HCT116 (cell line): Measurements from ENCODE around the gene CCR6. TPM values are rescaled to one million over a fixed set of nuclear protein-coding genes. Genes with fewer than 3 reads are reported as not detected.

ENCODE experiments used
- ATAC-seq: fragments of 200-7000 bp; cut with Tn5 transposase; 2 replicates; pipeline ENCODE4 v1.9.1; 2020; ENCODE audit warnings: mild to moderate bottlenecking, moderate library complexity
- BruUV-seq: library from RNA; stranded (reverse); fragments of 400-500 nt; replicated peaks from 2 replicates; lab custom pipeline; 2021; lab: Mats Ljungman, UMichigan
- CTCF ChIA-PET: fragments of 300-600 bp; sonication (Branson Sonifier 250); formaldehyde crosslinking; loops from one replicate; lab custom pipeline; 2021; ENCODE audit warnings: antibody characterized with exemption; lab: Charles Lee
- POLR2A ChIA-PET: fragments of 300-600, 350-600 bp; sonication (Branson Sonifier 250); formaldehyde crosslinking; loops from one replicate; lab custom pipeline; 2021; ENCODE audit warnings: antibody characterized with exemption; lab: Charles Lee
- RAD21 ChIA-PET, 2 experiments: fragments of 300-600 bp; sonication (Branson Sonifier 250); formaldehyde crosslinking; loops; one replicate each; lab custom pipeline; 2023; ENCODE audit warnings: low total read pairs in 2 of 2; ENCODE audit not compliant: uncharacterized antibody in 2 of 2, unreplicated experiment in 2 of 2, low non-redundant PET in 1 of 2; lab: Charles Lee
- DNase-seq: peaks from one replicate; pipeline ENCODE4 v3.0.0-alpha.2; 2010; ENCODE audit warnings: low read depth, low spot score
- H2AFZ ChIP-seq: fragments of 200-600 bp; shearing (Covaris generic), sonication (generic); 2 replicates; pipeline ENCODE4 v1.6.1; 2017; ENCODE audit warnings: low read depth, mixed run types, mixed read lengths, antibody characterized with exemption, low read length; ENCODE audit not compliant: poor library complexity, severe bottlenecking
- H3K27ac ChIP-seq: 2 replicates; pipeline ENCODE4 v1.5.1; 2012; ENCODE audit warnings: low read depth, low read length
- H3K27me3 ChIP-seq: fragments of 200-600 bp; sonication (generic); 2 replicates; pipeline ENCODE4 v1.6.1; 2016; ENCODE audit warnings: mixed run types, low read length, mixed read lengths; ENCODE audit not compliant: insufficient read depth
- H3K36me3 ChIP-seq, 2 experiments: fragments of 200-500 bp in 1 of 2; fragments of 200-600 bp in 1 of 2; sonication (Bioruptor generic) in 1 of 2; sonication (generic) in 1 of 2; 2 replicates each; pipeline versions ENCODE4 v1.5.1 to v1.6.1; 2014 to 2016; ENCODE audit warnings: low read length in 2 of 2, inconsistent platforms in 1 of 2, mixed read lengths in 1 of 2, mixed run types in 1 of 2; ENCODE audit not compliant: insufficient read depth in 2 of 2, control insufficient read depth in 1 of 2
- H3K4me1 ChIP-seq, 2 experiments: fragments of 200-600 bp in 1 of 2; sonication (generic) in 1 of 2; 2 replicates each; pipeline versions ENCODE4 v1.5.1 to v1.6.1; 2012 to 2017; ENCODE audit warnings: low read length in 2 of 2, inconsistent platforms in 1 of 2, mild to moderate bottlenecking in 1 of 2, mixed read lengths in 1 of 2, mixed run types in 1 of 2, moderate library complexity in 1 of 2; ENCODE audit not compliant: insufficient read depth in 2 of 2, control insufficient read depth in 1 of 2
- H3K4me2 ChIP-seq: fragments of 200-600 bp; sonication (generic); 2 replicates; pipeline ENCODE4 v1.6.1; 2017; ENCODE audit warnings: mixed run types, low read length, mixed read lengths
- H3K4me3 ChIP-seq, 2 experiments: fragments of 200-600 bp in 1 of 2; sonication (generic) in 1 of 2; replicated peaks in 1 of 2; 2 replicates each; pipeline ENCODE4 v1.5.1; 2011 to 2016; ENCODE audit warnings: low read length in 2 of 2, control low read depth in 1 of 2, low read depth in 1 of 2, mild to moderate bottlenecking in 1 of 2, mixed read lengths in 1 of 2, mixed run types in 1 of 2
- H3K79me2 ChIP-seq: fragments of 200-600 bp; sonication (generic); 2 replicates; pipeline ENCODE4 v1.6.1; 2017; ENCODE audit warnings: mild to moderate bottlenecking, mixed run types, low read length, moderate library complexity, mixed read lengths; ENCODE audit not compliant: insufficient read depth
- H3K9ac ChIP-seq: fragments of 200-600 bp; sonication (generic); 2 replicates; pipeline ENCODE4 v1.6.1; 2016; ENCODE audit warnings: low read length, mixed read lengths
- H3K9me2 ChIP-seq: fragments of 200-600 bp; sonication (generic), shearing (Covaris generic); 2 replicates; pipeline ENCODE4 v1.6.1; 2017; ENCODE audit warnings: mixed run types, mild to moderate bottlenecking, moderate library complexity; ENCODE audit not compliant: insufficient read depth
- H3K9me3 ChIP-seq, 2 experiments: fragments of 200-500 bp in 1 of 2; fragments of 200-600 bp in 1 of 2; sonication (Bioruptor generic) in 1 of 2; sonication (generic) in 1 of 2; 2 replicates each; pipeline ENCODE4 v1.6.1; 2014 to 2017; ENCODE audit warnings: low read length in 2 of 2, mixed read lengths in 2 of 2, inconsistent platforms in 1 of 2, low read depth in 1 of 2, mild to moderate bottlenecking in 1 of 2, mixed run types in 1 of 2, moderate library complexity in 1 of 2; ENCODE audit not compliant: control insufficient read depth in 1 of 2, insufficient read depth in 1 of 2
- H4K20me1 ChIP-seq: fragments of 200-600 bp; sonication (generic), shearing (Covaris generic); 2 replicates; pipeline ENCODE4 v1.6.1; 2017; ENCODE audit warnings: mixed run types, mild to moderate bottlenecking, moderate library complexity; ENCODE audit not compliant: insufficient read depth
- ELF1 ChIP-seq: IDR thresholded peaks from 2 replicates; pipeline ENCODE4 v1.6.1; 2012; ENCODE audit warnings: low read depth, borderline replicate concordance
- EZH2 ChIP-seq: fragments of 200-600 bp; sonication (generic); IDR thresholded peaks from 2 replicates; pipeline ENCODE4 v1.6.1; 2017; ENCODE audit warnings: antibody characterized with exemption, mixed run types
- EZH2phosphoT487 ChIP-seq: fragments of 200-600 bp; IDR thresholded peaks from 2 replicates; pipeline ENCODE4 v1.6.1; 2018; ENCODE audit warnings: antibody characterized with exemption, borderline replicate concordance
- FOSL1 ChIP-seq: IDR thresholded peaks from 2 replicates; pipeline ENCODE4 v1.6.1; 2012; ENCODE audit warnings: low read depth
- SP1 ChIP-seq: IDR thresholded peaks from 2 replicates; pipeline ENCODE4 v1.6.1; 2012; ENCODE audit warnings: low read depth
- YY1 ChIP-seq: IDR thresholded peaks from 2 replicates; pipeline ENCODE4 v1.6.1; 2011; ENCODE audit warnings: low read length, low read depth, moderate library complexity, mild to moderate bottlenecking; ENCODE audit not compliant: insufficient replicate concordance; ENCODE audit errors: extremely low read depth
- ZFX ChIP-seq: fragments of 450-650 bp; IDR thresholded peaks from 2 replicates; pipeline ENCODE4 v1.6.1; 2017
- ZNF274 ChIP-seq: fragments of 200-500 bp; sonication (Bioruptor generic); IDR thresholded peaks from 2 replicates; pipeline ENCODE4 v1.6.1; 2014; ENCODE audit warnings: mild to moderate bottlenecking, low read depth, low read length, inconsistent platforms
- intact Hi-C: fragments of 100-400 bp; cut with micrococcal nuclease; formaldehyde crosslinking; loops from 2 replicates; pipeline ENCODE4 v1.10.0; 2022
- total RNA-seq: library from RNA; stranded (reverse); gene quantifications from one replicate; pipeline ENCODE4 v1.2.1, GENCODE V29; 2021; ENCODE audit not compliant: unreplicated experiment
- TF ChIP-seq, protein P1 (sequence below): IDR thresholded peaks from 2 replicates; pipeline ENCODE4 v1.6.1; 2011; ENCODE audit warnings: mild to moderate bottlenecking, low read length, moderate library complexity; ENCODE audit not compliant: insufficient replicate concordance; ENCODE audit errors: extremely low read depth
- TF ChIP-seq, protein P2 (sequence below): IDR thresholded peaks from 2 replicates; pipeline ENCODE4 v1.6.1; 2012; ENCODE audit warnings: low read depth
- TF ChIP-seq, protein P3 (sequence below): IDR thresholded peaks from 2 replicates; pipeline ENCODE4 v1.6.1; 2012
- TF ChIP-seq, protein P4 (sequence below): IDR thresholded peaks from 2 replicates; pipeline ENCODE4 v1.6.1; 2012

CCR6 gene
- total RNA-seq, 1 experiment from 2014 or later, result not detected

DNA sequence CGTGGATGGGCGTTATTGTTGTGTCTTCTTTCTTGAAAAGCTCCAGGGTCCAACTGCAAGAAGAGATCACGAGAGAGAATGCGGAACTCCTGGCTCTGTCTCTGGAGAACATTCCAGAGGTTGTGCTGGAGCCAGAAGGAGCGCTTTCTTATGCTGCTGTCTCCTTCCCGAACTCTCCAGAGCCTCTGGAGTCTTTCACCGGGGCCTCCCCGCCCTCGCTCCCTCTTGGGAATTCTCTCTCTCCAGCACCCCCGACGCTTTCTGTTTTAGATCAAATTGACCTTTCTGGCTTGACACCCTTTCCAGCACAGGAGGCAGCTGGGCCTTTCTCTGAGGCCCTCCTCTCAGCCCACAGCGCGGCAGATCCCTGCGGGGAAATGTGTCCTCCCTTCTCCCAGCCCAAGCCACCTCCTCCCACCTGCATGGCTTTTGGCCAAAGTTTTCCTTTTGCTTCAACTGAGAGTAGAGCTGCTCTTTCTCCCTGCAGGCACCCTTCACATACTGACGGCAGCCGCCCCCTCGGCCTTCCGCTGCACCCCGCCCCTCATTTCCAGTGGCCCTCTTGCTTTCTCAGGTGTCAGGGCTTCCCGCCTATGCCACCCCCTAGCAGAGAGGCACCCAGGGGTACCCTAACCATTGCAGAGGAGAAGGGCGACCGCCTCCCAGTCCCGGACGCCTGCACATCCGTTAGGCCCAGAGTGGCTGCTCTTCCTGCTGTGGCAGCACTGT lies 6.6 kb upstream of the CCR6 start:
- Histone ChIP-seq H3K27me3 (peaks cover 6% of the 10 kb centered on the region; the same call in 1 of the 2 replicates), H3K9me2 (no peaks in the 10 kb centered on the region), H3K9me3 (no peaks in the 10 kb centered on the region), H4K20me1 (no peaks in the 10 kb centered on the region), H3K4me1 (no peaks in the 10 kb centered on the region), H3K4me3 (no peak overlapping the region), H3K27ac (no peak overlapping the region), H3K79me2 (no peaks in the 10 kb centered on the region), H2AFZ (no peak overlapping the region), H3K4me2 (no peak overlapping the region), H3K36me3 (no peaks in the 10 kb centered on the region), H3K9ac (no peak overlapping the region)
- ChIA-PET RAD21 (no interaction called here), CTCF (no interaction called here), POLR2A (no interaction called here)
- intact Hi-C loops, result no loop called here
- TF ChIP-seq YY1 (no peak), SP1 (no peak), EZH2phosphoT487 (no peak), ELF1 (no peak), EZH2 (no peak), ZNF274 (no peak), ZFX (no peak), FOSL1 (no peak)
- TF ChIP-seq, protein P1, sequence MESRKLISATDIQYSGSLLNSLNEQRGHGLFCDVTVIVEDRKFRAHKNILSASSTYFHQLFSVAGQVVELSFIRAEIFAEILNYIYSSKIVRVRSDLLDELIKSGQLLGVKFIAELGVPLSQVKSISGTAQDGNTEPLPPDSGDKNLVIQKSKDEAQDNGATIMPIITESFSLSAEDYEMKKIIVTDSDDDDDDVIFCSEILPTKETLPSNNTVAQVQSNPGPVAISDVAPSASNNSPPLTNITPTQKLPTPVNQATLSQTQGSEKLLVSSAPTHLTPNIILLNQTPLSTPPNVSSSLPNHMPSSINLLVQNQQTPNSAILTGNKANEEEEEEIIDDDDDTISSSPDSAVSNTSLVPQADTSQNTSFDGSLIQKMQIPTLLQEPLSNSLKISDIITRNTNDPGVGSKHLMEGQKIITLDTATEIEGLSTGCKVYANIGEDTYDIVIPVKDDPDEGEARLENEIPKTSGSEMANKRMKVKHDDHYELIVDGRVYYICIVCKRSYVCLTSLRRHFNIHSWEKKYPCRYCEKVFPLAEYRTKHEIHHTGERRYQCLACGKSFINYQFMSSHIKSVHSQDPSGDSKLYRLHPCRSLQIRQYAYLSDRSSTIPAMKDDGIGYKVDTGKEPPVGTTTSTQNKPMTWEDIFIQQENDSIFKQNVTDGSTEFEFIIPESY, result no peak
- TF ChIP-seq, protein P2, sequence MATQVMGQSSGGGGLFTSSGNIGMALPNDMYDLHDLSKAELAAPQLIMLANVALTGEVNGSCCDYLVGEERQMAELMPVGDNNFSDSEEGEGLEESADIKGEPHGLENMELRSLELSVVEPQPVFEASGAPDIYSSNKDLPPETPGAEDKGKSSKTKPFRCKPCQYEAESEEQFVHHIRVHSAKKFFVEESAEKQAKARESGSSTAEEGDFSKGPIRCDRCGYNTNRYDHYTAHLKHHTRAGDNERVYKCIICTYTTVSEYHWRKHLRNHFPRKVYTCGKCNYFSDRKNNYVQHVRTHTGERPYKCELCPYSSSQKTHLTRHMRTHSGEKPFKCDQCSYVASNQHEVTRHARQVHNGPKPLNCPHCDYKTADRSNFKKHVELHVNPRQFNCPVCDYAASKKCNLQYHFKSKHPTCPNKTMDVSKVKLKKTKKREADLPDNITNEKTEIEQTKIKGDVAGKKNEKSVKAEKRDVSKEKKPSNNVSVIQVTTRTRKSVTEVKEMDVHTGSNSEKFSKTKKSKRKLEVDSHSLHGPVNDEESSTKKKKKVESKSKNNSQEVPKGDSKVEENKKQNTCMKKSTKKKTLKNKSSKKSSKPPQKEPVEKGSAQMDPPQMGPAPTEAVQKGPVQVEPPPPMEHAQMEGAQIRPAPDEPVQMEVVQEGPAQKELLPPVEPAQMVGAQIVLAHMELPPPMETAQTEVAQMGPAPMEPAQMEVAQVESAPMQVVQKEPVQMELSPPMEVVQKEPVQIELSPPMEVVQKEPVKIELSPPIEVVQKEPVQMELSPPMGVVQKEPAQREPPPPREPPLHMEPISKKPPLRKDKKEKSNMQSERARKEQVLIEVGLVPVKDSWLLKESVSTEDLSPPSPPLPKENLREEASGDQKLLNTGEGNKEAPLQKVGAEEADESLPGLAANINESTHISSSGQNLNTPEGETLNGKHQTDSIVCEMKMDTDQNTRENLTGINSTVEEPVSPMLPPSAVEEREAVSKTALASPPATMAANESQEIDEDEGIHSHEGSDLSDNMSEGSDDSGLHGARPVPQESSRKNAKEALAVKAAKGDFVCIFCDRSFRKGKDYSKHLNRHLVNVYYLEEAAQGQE, result no peak
- TF ChIP-seq, protein P3, sequence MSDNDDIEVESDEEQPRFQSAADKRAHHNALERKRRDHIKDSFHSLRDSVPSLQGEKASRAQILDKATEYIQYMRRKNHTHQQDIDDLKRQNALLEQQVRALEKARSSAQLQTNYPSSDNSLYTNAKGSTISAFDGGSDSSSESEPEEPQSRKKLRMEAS, result no peak
- TF ChIP-seq, protein P4, sequence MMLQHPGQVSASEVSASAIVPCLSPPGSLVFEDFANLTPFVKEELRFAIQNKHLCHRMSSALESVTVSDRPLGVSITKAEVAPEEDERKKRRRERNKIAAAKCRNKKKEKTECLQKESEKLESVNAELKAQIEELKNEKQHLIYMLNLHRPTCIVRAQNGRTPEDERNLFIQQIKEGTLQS, result no peak
- DNase-seq (no peak), ATAC-seq (no peak)
- no TSS peak for BruUV-seq
